WTC11 (cell line): ENCODE data around the gene MSI2.

Experiments used
- ATF6 ChIP-seq: sonication (generic); formaldehyde crosslinking; IDR thresholded peaks from 2 replicates; pipeline ENCODE4 v1.8.1; 2023; ENCODE audit warnings: mild to moderate bottlenecking, missing genetic modification reagents
- CTCF ChIP-seq: fragments of 200-600 bp; IDR thresholded peaks from 2 replicates; pipeline ENCODE4 v1.8.0; 2022; ENCODE audit warnings: antibody characterized with exemption
- ELF4 ChIP-seq: sonication (generic); formaldehyde crosslinking; IDR thresholded peaks from 2 replicates; pipeline ENCODE4 v1.8.1; 2022; ENCODE audit warnings: low read depth, mild to moderate bottlenecking, moderate library complexity, missing genetic modification reagents
- MAX ChIP-seq: sonication (generic); formaldehyde crosslinking; IDR thresholded peaks from 2 replicates; pipeline ENCODE4 v1.8.0; 2022; ENCODE audit warnings: mild to moderate bottlenecking, missing genetic modification reagents
- MLX ChIP-seq: sonication (generic); formaldehyde crosslinking; IDR thresholded peaks from 2 replicates; pipeline ENCODE4 v1.8.1; 2023; ENCODE audit warnings: mild to moderate bottlenecking, missing genetic modification reagents, moderate library complexity
- TF ChIP-seq, protein P1 (sequence below): sonication (generic); formaldehyde crosslinking; IDR thresholded peaks from 2 replicates; pipeline ENCODE4 v1.8.1; 2022; ENCODE audit warnings: mild to moderate bottlenecking, missing genetic modification reagents, moderate library complexity, borderline replicate concordance

DNA sequence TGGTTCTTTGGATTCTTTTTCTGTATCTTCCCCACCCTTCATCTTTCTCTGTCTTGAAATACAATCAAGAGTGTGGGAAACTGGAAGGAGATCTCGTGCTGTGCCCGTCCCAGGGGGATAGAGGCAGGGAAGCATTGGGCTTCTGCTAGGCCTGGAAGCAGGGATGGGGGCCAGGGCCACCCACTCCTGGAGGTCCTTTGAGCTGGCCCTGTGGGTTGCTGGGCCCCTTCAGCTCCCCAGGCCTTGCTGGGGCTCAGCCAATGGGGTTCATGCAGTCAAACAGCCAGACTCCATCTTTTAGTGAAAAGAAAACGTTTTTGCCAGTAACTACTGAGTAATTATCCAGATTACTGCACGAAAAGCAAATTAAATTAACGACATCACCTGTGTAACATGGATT lies 421.0 kb downstream of the MSI2 start:
- TF ChIP-seq, protein P1, sequence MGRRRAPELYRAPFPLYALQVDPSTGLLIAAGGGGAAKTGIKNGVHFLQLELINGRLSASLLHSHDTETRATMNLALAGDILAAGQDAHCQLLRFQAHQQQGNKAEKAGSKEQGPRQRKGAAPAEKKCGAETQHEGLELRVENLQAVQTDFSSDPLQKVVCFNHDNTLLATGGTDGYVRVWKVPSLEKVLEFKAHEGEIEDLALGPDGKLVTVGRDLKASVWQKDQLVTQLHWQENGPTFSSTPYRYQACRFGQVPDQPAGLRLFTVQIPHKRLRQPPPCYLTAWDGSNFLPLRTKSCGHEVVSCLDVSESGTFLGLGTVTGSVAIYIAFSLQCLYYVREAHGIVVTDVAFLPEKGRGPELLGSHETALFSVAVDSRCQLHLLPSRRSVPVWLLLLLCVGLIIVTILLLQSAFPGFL (CRISPR knock-in tag), result no peak
- no peak for TF ChIP-seq ATF6 (CRISPR knock-in tag)
- no peak for TF ChIP-seq MAX (CRISPR knock-in tag)
- TF ChIP-seq MLX (CRISPR knock-in tag), result no peak
- TF ChIP-seq CTCF, result no peak
- TF ChIP-seq ELF4 (CRISPR knock-in tag), result no peak
